GM19324 (cell line): ENCODE results near the gene PTPRE.

Experiments
- ATAC-seq: cut with Tn5 transposase; IDR thresholded peaks from one replicate; pipeline ENCODE4 v1.9.1; 2021; ENCODE audit warnings: mild to moderate bottlenecking, moderate library complexity; ENCODE audit not compliant: unreplicated experiment, low FRiP score

PTPRE gene

GRCh38 chr10:127882801-127883459, 24.0 kb upstream of the PTPRE start:
- ATAC-seq: no peak

- ATAC-seq: no peak
Observed at GRCh38 chr10:127883516-127883915, 23.4 kb upstream of the PTPRE start.

- no peak for ATAC-seq
Observed at GRCh38 chr10:127884501-127884900, 22.4 kb upstream of the PTPRE start.

GRCh38 chr10:127886371-127887051, 20.4 kb upstream of the PTPRE start:
- ATAC-seq: no peak

GRCh38 chr10:127887541-127888415, 19.1 kb upstream of the PTPRE start:
- ATAC-seq: no peak

- ATAC-seq: no peak
Observed at GRCh38 chr10:127888521-127889312, 18.2 kb upstream of the PTPRE start.

GRCh38 chr10:127889605-127890195, 17.2 kb upstream of the PTPRE start:
- ATAC-seq: no peak

- ATAC-seq: no peak
Observed at GRCh38 chr10:127890216-127890615, 16.7 kb upstream of the PTPRE start.

GRCh38 chr10:127890832-127891334, 16.0 kb upstream of the PTPRE start:
- ATAC-seq: no peak

GRCh38 chr10:127892743-127893142, 14.2 kb upstream of the PTPRE start, which contains the start of gene CLRN3:
CLRN3 (minus strand) TSS chr10:127892941; CDS start chr10:127892784, 157 bp downstream.
- no peak for ATAC-seq

- no peak for ATAC-seq
Observed at GRCh38 chr10:127894146-127894545, 12.8 kb upstream of the PTPRE start.

- no peak for ATAC-seq
Observed at GRCh38 chr10:127896590-127896989, 10.3 kb upstream of the PTPRE start.

- ATAC-seq: no peak
Observed at GRCh38 chr10:127897177-127897576, 9.7 kb upstream of the PTPRE start.

GRCh38 chr10:127899766-127900387, 7.0 kb upstream of the PTPRE start:
- ATAC-seq: no peak

- ATAC-seq: no peak
Observed at GRCh38 chr10:127903789-127904188, 3.1 kb upstream of the PTPRE start.

GRCh38 chr10:127904311-127905000, 2.4 kb upstream of the PTPRE start:
- ATAC-seq: no peak

- ATAC-seq: no peak
Observed at GRCh38 chr10:127905001-127905847, 1.7 kb upstream of the PTPRE start.

- no peak for ATAC-seq
Observed at GRCh38 chr10:127905848-127906261, 1.0 kb upstream of the PTPRE start.
